ENCODE measurements around the gene CENPN.

CENPN gene

GRCh38 chr16:81006813-81007695, at the start of gene CENPN, which contains the start of gene CMC2:
TSS of gene CENPN (plus strand) at chr16:81007214. CDS start at chr16:81011940, 4,726 bp downstream.
TSS of gene CMC2 (minus strand) at chr16:81006885. CDS start at chr16:80997394, 9,491 bp downstream.
- in situ Hi-C loops (cut with MboI; ENCODE audit: low sequenced_read_pairs): loop anchor here (25.0 kb wide), 1 partner anchor 730 kb away; no protein-coding TSS in a partner anchor

DNA sequence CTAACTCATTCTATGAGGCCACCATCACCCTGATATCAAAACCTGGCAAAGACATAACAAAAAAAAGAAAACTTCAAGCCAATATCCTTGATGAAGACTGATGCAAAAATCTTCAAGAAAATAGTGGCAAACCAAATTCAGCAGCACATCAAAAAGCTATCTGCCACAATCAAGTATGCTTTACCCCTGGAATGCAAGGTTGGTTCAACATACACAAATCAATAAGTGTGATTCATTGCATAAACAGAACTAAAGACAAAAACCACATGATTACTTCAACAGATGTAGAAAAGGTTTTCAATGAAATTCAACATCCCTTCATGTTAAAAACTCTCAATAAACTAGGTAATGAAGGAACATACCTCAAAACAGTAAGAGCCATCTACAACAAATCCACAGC, 48.7 kb upstream of the CENPN start:
- in situ Hi-C loops (cut with MboI; ENCODE audit: low sequenced_read_pairs): no loop called here

DNA sequence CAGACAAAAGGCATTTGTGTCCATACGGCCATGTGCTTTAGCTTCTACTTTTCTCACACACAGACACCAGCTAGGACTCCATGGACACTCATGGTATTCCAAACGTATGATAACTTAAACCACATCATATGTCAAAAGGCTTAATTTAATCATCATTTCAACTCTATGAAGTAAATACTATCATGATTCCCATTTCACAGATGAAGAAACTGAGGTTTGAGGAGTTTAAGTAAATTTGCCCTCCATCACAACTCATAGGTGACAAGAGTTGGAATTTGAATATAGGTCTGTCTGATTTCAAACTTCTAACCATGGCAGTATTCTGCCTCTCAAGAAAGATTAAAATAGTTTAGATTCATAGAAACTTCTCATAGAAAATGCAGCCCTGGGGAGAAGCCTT, 44.1 kb upstream of the CENPN start:
- in situ Hi-C loops (cut with MboI; ENCODE audit: low sequenced_read_pairs): no loop called here

- in situ Hi-C loops (cut with MboI; ENCODE audit: low sequenced_read_pairs): no loop called here
Measured at GRCh38 chr16:80964351-80964750, 42.7 kb upstream of the CENPN start.

DNA sequence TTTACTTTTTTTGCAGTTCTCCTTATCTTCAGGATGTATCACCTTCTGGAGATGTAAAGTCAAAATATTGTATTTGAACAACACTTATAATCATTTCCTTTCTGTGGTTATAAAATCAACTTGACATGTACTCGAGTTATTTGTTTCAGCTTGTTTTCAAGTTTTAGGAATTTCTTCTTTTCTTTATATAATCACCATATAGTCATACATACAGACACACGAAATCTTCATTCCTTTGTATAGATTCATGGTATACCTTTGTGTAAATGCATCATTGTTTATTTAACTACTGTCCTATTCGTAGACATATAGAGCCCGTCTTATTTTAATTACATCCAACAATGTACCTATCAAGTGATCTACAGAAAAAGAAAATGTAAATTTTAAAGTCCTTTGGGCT, 40.4 kb upstream of the CENPN start:
- in situ Hi-C loops (cut with MboI; ENCODE audit: low sequenced_read_pairs): no loop called here

DNA sequence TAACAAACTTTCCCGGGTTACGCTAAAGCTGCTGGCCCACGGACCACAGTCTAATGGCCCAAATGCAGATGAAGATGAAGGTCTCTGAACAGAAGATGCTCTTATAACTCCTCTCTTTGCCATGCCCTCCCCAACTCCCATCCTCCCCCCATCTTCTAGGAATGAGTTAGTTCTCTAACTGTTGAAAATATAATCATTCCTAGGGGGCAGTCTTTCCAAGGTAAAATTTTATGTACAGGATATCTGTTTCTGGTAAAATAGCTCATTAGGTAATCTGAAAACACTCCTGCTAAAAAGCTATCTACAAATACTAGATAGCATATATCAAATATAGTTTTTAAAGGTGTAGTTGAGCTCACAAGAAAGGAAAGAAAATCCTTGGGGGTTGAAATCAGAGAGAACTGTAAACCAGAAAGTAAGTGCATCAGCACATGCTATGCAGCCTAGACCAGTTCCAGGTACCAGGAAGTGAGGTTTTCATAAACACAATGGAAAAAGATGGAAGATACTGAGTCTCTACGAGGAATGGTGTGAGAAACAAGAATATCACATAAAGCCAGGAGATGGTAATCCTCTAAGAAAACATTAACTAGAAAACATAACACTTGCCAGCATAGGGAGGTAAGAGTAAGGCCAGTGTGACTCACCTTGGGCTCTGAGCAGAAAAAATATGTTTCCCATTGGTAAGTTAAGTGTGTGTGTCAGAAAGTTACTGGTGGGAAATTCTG, 38.5 kb upstream of the CENPN start:
- in situ Hi-C loops (cut with MboI; ENCODE audit: low sequenced_read_pairs): no loop called here

- in situ Hi-C loops (cut with MboI; ENCODE audit: low sequenced_read_pairs): no loop called here
Measured at GRCh38 chr16:80969114-80969484, 37.9 kb upstream of the CENPN start.

- in situ Hi-C loops (cut with MboI; ENCODE audit: low sequenced_read_pairs): no loop called here
Measured at GRCh38 chr16:80971819-80972218, 35.2 kb upstream of the CENPN start.

DNA sequence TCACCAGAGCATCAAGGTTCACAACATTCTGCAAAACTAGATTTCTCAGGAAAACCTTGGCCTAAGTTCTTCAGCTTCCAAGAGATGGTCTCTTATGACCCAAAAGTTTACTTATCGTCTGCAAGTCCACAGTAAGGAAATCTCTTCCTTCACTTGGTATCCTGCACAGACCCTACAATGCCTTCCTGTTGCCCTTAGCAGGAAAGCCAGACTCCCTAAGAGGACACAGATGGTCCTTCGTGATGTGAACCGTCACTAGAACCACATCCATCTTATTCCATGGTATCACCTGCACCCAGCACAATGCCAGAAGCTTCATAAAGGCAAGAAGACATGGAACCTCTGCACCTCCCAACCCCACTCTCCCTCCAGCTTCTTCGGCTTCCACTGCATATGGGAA, 34.4 kb upstream of the CENPN start:
- in situ Hi-C loops (cut with MboI; ENCODE audit: low sequenced_read_pairs): no loop called here

DNA sequence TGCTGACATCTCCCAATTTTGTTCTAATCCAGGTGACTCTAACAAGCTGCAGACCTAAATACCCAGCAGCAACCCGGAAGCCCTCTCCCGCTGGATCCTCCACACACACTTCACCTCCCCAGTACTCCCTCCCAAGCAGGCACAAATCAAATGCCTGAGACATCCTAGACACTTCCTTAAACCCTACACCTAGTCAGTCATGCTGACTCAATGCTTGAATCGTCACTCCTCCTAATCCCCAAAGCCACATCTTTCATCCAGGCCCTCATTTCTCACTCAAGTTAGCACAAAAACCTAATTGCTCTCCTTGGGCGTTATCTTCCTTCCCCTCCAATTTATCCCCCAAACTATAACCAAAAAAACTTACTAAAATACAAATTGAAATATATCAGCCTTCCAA, 33.0 kb upstream of the CENPN start:
- in situ Hi-C loops (cut with MboI; ENCODE audit: low sequenced_read_pairs): no loop called here

DNA sequence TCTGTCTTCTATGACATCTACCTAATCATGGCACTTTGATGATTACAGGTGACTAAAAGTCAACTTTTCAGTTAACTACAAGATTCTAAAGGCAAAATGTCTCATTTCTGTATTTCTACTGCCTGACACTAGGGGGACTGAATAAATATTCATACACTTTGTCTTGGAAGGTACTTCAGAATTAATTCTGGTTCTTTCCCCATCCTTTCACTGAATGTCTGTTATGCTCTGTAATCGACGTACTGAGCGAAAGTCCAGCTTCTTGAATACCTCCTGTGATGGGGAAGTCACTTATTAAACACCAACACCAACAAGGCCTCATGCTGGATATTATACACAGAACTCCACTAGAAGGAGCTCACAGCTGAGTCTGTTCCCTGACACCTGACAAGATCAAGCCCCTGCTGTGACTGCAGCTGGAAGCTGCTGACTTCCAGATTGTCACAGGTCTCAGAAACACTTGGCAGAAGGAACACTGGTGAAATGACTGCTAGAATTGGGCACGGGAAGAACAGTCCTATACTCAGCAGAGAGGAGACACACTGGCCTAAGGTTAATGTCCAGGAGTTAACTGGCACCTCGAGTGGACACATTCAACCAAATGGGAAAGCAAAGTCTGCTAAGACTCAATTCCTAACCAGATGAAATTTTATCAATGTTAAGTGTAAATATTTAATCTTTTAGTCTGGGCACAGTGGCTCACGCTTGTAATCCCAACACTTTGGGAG, 32.2 kb upstream of the CENPN start:
- in situ Hi-C loops (cut with MboI; ENCODE audit: low sequenced_read_pairs): no loop called here

GRCh38 chr16:80976946-80977345, 30.1 kb upstream of the CENPN start:
- in situ Hi-C loops (cut with MboI; ENCODE audit: low sequenced_read_pairs): no loop called here

- in situ Hi-C loops (cut with MboI; ENCODE audit: low sequenced_read_pairs): no loop called here
Measured at GRCh38 chr16:80981103-80981502, 25.9 kb upstream of the CENPN start.

DNA sequence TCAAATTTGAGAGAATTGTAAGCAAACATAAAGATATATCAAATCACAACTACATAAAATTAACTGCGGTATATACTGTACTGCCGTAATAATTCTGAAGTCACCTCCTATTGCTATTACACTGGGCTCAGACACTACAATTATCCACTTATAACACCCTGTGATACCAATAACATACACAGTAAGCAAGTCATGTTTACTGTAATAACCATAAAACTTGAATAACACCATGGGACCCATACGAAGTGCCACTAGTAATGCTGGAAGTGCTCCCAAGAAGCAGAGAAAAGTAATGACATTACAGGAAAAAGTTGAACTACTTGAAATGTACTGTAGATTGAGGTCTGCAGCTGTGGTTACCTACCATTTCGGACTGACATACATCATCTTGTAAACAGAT, 24.4 kb upstream of the CENPN start:
- in situ Hi-C loops (cut with MboI; ENCODE audit: low sequenced_read_pairs): no loop called here

DNA sequence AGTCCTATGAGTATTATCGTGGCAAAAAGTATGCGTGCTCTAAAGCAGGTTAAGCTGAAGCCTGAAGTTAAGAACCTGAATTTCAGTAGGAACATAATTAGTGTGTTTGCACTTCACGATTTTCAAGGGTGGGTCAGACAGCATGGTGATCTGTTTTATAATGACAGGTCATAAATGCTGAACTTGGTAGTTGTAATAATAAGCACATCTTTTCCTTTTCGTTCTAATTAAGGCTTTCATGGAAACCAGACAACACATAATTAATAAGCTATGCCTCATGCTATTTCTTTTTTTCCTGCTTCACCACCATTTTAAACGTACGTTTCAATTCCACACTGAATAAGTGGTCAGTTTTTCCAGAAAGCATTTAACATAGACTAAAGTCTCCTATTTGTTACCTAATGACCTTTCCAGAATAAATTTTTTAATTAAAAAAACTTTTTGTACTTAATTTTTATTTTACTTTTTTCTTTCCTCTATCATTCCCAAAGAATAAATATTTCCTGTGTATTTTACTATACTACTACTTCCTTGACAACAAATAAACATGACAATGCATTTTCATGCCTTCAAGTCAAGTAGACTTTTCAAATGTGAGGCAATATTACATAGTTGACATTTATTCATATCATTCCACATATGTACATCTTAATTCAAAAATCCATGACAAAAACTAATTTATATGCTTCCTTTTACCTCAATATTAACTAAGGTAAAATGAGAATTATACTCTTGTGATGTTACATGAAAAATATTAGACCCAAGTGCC, 22.7 kb upstream of the CENPN start:
- in situ Hi-C loops (cut with MboI; ENCODE audit: low sequenced_read_pairs): no loop called here

DNA sequence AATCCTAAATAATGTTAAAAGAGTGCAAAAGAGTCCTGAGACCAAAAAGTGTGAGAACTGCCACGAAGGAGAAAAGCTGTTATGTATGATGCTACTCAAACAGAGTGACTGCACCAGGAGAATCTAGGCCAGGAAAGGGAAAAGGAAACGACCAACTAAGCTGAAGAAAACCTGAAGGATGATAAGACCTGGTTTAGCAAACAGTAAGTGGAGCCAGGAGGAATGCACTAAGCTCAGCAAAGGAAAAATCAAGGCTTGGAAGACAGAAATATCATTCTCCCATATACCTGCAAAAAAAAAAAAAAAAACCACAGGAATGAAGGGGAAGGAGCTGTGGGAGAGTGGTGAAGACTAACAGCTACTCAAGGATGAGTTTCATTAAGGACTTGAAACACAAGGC, 21.4 kb upstream of the CENPN start:
- in situ Hi-C loops (cut with MboI; ENCODE audit: low sequenced_read_pairs): no loop called here

DNA sequence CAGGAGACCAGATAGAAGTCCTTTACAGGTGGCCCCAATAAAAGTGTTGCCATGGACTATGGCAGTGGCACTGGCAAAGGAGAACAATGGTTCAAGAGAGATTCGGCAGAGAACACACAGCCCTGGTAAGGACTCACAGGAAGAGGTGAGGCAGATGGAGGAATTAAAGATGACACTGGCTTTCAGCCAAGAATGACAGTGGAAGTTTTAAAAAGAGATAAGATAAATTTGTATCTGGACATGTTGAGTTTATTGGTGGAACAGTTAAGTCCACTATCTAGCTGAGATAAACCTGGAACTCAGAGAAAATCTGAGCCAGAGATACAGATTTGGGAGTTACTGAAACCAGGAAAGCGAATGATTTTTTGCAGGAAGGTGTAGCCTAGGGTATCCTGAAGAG, 20.5 kb upstream of the CENPN start:
- in situ Hi-C loops (cut with MboI; ENCODE audit: low sequenced_read_pairs): no loop called here

GRCh38 chr16:80988756-80989155, 18.3 kb upstream of the CENPN start:
- in situ Hi-C loops (cut with MboI; ENCODE audit: low sequenced_read_pairs): no loop called here

GRCh38 chr16:80989801-80990200, 17.2 kb upstream of the CENPN start:
- in situ Hi-C loops (cut with MboI; ENCODE audit: low sequenced_read_pairs): no loop called here

DNA sequence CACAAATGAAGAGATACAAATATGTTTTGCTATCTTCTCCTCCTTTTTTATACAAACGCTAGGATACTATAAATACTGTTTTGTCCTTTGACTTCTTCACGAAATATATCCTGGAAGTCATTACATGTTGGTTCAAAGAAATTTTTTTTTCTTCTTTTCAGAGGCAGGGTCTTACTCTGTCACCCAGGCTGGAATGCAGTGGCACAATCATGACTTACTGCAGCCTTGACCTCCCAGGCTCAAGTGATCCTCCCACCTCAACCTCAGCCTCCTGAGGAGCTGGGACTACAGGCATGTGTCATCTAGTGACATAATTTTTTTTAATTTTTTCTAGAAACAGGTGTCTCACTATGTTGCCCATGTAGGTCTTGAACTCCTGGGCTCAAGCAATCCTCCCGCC, 16.4 kb upstream of the CENPN start:
- in situ Hi-C loops (cut with MboI; ENCODE audit: low sequenced_read_pairs): no loop called here

DNA sequence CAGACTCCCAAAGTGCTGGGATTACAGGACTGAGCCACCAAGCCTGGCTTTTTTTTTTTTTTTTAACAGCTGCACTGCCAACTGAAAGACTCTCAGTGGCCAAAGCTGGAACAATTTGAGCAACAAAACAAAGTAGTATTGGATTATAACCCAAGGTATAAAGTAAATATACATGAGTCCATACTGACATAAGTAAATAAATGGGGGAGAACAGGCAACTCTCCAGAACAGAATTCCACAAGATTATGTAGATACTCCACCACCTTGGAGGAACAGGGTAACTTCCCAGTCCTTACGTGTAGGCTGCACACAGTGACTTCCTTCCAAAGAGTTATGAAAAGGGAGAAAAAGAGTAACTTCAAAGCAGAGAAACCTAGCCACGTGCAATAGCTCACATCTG, 16.0 kb upstream of the CENPN start:
- in situ Hi-C loops (cut with MboI; ENCODE audit: low sequenced_read_pairs): no loop called here
